ENCODE data around the gene PPM1G.

DNA sequence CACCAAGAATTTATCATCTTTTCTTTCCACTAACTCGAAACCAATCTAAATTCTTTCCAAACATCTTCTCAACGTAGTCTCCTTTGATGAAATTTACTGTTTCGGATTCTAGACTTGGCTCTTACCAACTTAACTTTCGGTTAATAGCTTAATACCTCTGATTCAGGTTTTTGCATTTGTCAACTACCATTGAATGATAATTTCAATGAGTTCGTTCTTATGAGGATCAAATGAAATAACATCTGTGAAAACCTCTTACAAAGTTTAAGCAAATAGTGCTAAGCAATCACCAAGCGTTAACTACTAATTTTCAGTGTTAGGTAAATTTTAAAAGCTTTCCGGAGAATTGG lies 18.4 kb upstream of the PPM1G start:
- TF ChIP-seq, protein P1, sequence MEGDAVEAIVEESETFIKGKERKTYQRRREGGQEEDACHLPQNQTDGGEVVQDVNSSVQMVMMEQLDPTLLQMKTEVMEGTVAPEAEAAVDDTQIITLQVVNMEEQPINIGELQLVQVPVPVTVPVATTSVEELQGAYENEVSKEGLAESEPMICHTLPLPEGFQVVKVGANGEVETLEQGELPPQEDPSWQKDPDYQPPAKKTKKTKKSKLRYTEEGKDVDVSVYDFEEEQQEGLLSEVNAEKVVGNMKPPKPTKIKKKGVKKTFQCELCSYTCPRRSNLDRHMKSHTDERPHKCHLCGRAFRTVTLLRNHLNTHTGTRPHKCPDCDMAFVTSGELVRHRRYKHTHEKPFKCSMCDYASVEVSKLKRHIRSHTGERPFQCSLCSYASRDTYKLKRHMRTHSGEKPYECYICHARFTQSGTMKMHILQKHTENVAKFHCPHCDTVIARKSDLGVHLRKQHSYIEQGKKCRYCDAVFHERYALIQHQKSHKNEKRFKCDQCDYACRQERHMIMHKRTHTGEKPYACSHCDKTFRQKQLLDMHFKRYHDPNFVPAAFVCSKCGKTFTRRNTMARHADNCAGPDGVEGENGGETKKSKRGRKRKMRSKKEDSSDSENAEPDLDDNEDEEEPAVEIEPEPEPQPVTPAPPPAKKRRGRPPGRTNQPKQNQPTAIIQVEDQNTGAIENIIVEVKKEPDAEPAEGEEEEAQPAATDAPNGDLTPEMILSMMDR (optimal IDR thresholded peaks at IDR 0.05 in 1 of 3, IDR thresholded peaks at IDR 0.05 in 1 of 3, conservative IDR thresholded peaks at IDR 0.05 in 1 of 3; ENCODE audit: extremely low read depth in 1 of 3, insufficient read depth in 2 of 3, low read length in 3 of 3), result no peak
- TF ChIP-seq EZH2 (IDR thresholded peaks at IDR 0.05; ENCODE audit: low read length), result no peak

Measured in keratinocyte (primary cell).